GM23338 (cell line): ENCODE measurements around the gene DAP3. TPM values are rescaled to one million over a fixed set of nuclear protein-coding genes. Genes with fewer than 3 reads are reported as not detected.

Source experiments
- ATAC-seq: fragments of 200-7000 bp; cut with Tn5 transposase; 3 replicates; pipeline ENCODE4 v1.9.1; 2020
- DNase-seq: peaks from one replicate; pipeline ENCODE4 v3.0.0-alpha.2; 2015; ENCODE audit warnings: low spot score
- H2AFZ ChIP-seq: fragments of 200-600 bp; sonication (generic); 2 replicates; pipeline ENCODE4 v1.8.0; 2016; ENCODE audit warnings: antibody characterized with exemption, mild to moderate bottlenecking, moderate library complexity
- H3F3A ChIP-seq: fragments of 200-600 bp; sonication (generic); replicated peaks from 2 replicates; pipeline ENCODE4 v1.8.0; 2017; ENCODE audit warnings: antibody characterized with exemption, mixed run types, low read depth
- H3K27ac ChIP-seq: fragments of 200-600 bp; sonication (generic); 2 replicates; pipeline ENCODE4 v1.6.1; 2016; ENCODE audit warnings: low read depth
- H3K27me3 ChIP-seq: fragments of 200-600 bp; sonication (generic); 2 replicates; pipeline ENCODE4 v1.8.0; 2016; ENCODE audit warnings: mild to moderate bottlenecking, mixed run types, moderate library complexity; ENCODE audit not compliant: insufficient read depth
- H3K36me3 ChIP-seq: fragments of 200-600 bp; sonication (generic); 2 replicates; pipeline ENCODE4 v1.8.0; 2016; ENCODE audit warnings: mild to moderate bottlenecking; ENCODE audit not compliant: insufficient read depth
- H3K4me1 ChIP-seq: fragments of 200-600 bp; sonication (generic); 2 replicates; pipeline ENCODE4 v1.8.0; 2016; ENCODE audit warnings: mild to moderate bottlenecking, moderate library complexity; ENCODE audit not compliant: insufficient read depth
- H3K4me2 ChIP-seq: fragments of 200-600 bp; sonication (generic); 2 replicates; pipeline ENCODE4 v1.7.1; 2017; ENCODE audit warnings: mixed run types
- H3K4me3 ChIP-seq: fragments of 200-600 bp; sonication (generic); 2 replicates; pipeline ENCODE4 v1.6.1; 2016; ENCODE audit warnings: mixed run types
- H3K79me2 ChIP-seq: fragments of 200-600 bp; sonication (generic); replicated peaks from 2 replicates; pipeline ENCODE4 v1.8.0; 2017; ENCODE audit warnings: mild to moderate bottlenecking; ENCODE audit not compliant: insufficient read depth
- H3K9me2 ChIP-seq: fragments of 200-600 bp; sonication (generic); 2 replicates; pipeline ENCODE4 v1.8.0; 2017; ENCODE audit not compliant: insufficient read depth
- H4K20me1 ChIP-seq: fragments of 200-600 bp; sonication (generic); replicated peaks from 2 replicates; pipeline ENCODE4 v1.8.0; 2017; ENCODE audit warnings: mild to moderate bottlenecking; ENCODE audit not compliant: insufficient read depth
- H3K27ac Mint-ChIP-seq: 2 replicates; pipeline ENCODE4 v1.8.0; 2020; ENCODE audit warnings: inconsistent platforms, mild to moderate bottlenecking, moderate library complexity, mixed read lengths
- H3K27me3 Mint-ChIP-seq: 3 replicates; pipeline ENCODE4 v1.8.0; 2022; ENCODE audit warnings: low read depth, mild to moderate bottlenecking, moderate library complexity, mixed read lengths, inconsistent platforms; ENCODE audit not compliant: insufficient read depth, poor library complexity
- H3K36me3 Mint-ChIP-seq: 3 replicates; pipeline ENCODE4 v1.8.0; 2021; ENCODE audit warnings: low read depth, mild to moderate bottlenecking, inconsistent platforms, moderate library complexity, mixed read lengths
- H3K4me1 Mint-ChIP-seq: 3 replicates; pipeline ENCODE4 v1.8.0; 2020; ENCODE audit warnings: mild to moderate bottlenecking, inconsistent platforms, mixed read lengths
- H3K4me3 Mint-ChIP-seq: 3 replicates; pipeline ENCODE4 v1.8.0; 2021; ENCODE audit warnings: moderate library complexity, mild to moderate bottlenecking, inconsistent platforms, mixed read lengths
- H3K9me3 Mint-ChIP-seq: 3 replicates; pipeline ENCODE4 v1.8.0; 2020; ENCODE audit warnings: moderate library complexity, mild to moderate bottlenecking, inconsistent platforms, mixed read lengths
- CREB1 ChIP-seq: fragments of 250-450 bp; sonication (Bioruptor Pico); IDR thresholded peaks from 2 replicates; pipeline ENCODE4 v1.5.0; 2020; ENCODE audit warnings: low read depth, mild to moderate bottlenecking, moderate library complexity
- CTCF ChIP-seq, 2 experiments: fragments of 200-600 bp in 1 of 2; sonication (generic) in 1 of 2; conservative IDR thresholded peaks; 2 replicates each; pipeline versions ENCODE4 v1.5.1 to v1.6.1; 2016 to 2017; ENCODE audit warnings: antibody characterized with exemption in 2 of 2, low read depth in 2 of 2, mild to moderate bottlenecking in 2 of 2, moderate library complexity in 1 of 2
- ETS1 ChIP-seq: IDR thresholded peaks from 2 replicates; pipeline ENCODE4 v1.6.1; 2016; ENCODE audit warnings: antibody characterized with exemption
- EZH2 ChIP-seq: fragments of 200-600 bp; sonication (generic); IDR thresholded peaks from one replicate; pipeline ENCODE4 v1.8.0; 2017; ENCODE audit warnings: antibody characterized with exemption, mild to moderate bottlenecking, low read depth; ENCODE audit not compliant: unreplicated experiment
- JUNB ChIP-seq: IDR thresholded peaks from one replicate; pipeline ENCODE4 v1.6.1; 2016; ENCODE audit warnings: antibody characterized with exemption; ENCODE audit not compliant: unreplicated experiment
- NANOG ChIP-seq: IDR thresholded peaks from 2 replicates; pipeline ENCODE4 v1.6.1; 2016; ENCODE audit warnings: antibody characterized with exemption, borderline replicate concordance
- POLR2AphosphoS5 ChIP-seq: IDR thresholded peaks from 2 replicates; pipeline ENCODE4 v1.6.1; 2016; ENCODE audit warnings: antibody characterized with exemption, low read depth
- REST ChIP-seq: IDR thresholded peaks from one replicate; pipeline ENCODE4 v1.6.1; 2018; ENCODE audit warnings: antibody characterized with exemption; ENCODE audit not compliant: unreplicated experiment
- STAT1 ChIP-seq: IDR thresholded peaks from one replicate; pipeline ENCODE4 v1.6.1; 2016; ENCODE audit warnings: antibody characterized with exemption; ENCODE audit not compliant: unreplicated experiment
- ZNF114 ChIP-seq: fragments of 250-450 bp; sonication (Bioruptor Pico); IDR thresholded peaks from 2 replicates; pipeline ENCODE4 v1.5.0; 2020; ENCODE audit warnings: mild to moderate bottlenecking, moderate library complexity
- ZNF331 ChIP-seq: fragments of 250-450 bp; sonication (Bioruptor Pico); IDR thresholded peaks from 2 replicates; pipeline ENCODE4 v1.5.0; 2020; ENCODE audit warnings: low read depth, mild to moderate bottlenecking, moderate library complexity
- polyA plus RNA-seq: library from polyadenylated mRNA; unstranded; fragments of >200 nt; fragmentation: Nextera tagmentation; extraction: Ambion mirVana; gene quantifications from 2 replicates; pipeline ENCODE4 v1.2.1, GENCODE V29; 2016
- total RNA-seq: library from RNA; depleted of rRNA; stranded (reverse); fragments of >200 nt; shearing (Covaris generic); gene quantifications from 2 replicates; pipeline ENCODE4 v1.2.3, GENCODE V29; 2014

Gene DAP3
- total and polyA plus RNA-seq, 2 experiments from 2014 or later: 89.8 to 90.1 TPM

GRCh38 chr1:155740995-155741394 is 52.1 kb downstream of the DAP3 start:
- Histone ChIP-seq H3K4me3 (no peak overlapping the region), H4K20me1 (no peaks in the 10 kb centered on the region), H3K4me1 (no peaks in the 10 kb centered on the region; the same call in 1 of the 2 replicates), H3K27me3 (no peaks in the 10 kb centered on the region), H3K36me3 (peaks cover 15% of the 10 kb centered on the region), H2AFZ (no peak overlapping the region), H3K79me2 (no peaks in the 10 kb centered on the region), H3F3A (0 out of 2 replicates have a peak, but pooled peaks cover 6% of the 10 kb centered on the region), H3K4me2 (no peak overlapping the region), H3K27ac (no peak overlapping the region), H3K9me2 (no peaks in the 10 kb centered on the region)
- Mint-ChIP-seq H3K4me3 (no peak overlapping the region), H3K36me3 (peaks cover 32% of the 10 kb centered on the region), H3K27me3 (peaks cover 7% of the 10 kb centered on the region), H3K9me3 (peaks cover 2% of the 10 kb centered on the region; the same call in 1 of the 3 replicates), H3K27ac (no peak overlapping the region), H3K4me1 (peaks cover 3% of the 10 kb centered on the region; the same call in 1 of the 3 replicates)
- ATAC-seq: no peak
- TF ChIP-seq REST: no peak
- no peak for DNase-seq

GRCh38 chr1:155741908-155742307 is 53.0 kb downstream of the DAP3 start:
- Histone ChIP-seq H3K79me2 (no peaks in the 10 kb centered on the region), H4K20me1 (no peaks in the 10 kb centered on the region), H3F3A (0 out of 2 replicates have a peak, but pooled peaks cover 3% of the 10 kb centered on the region), H3K4me1 (no peaks in the 10 kb centered on the region; the same call in 1 of the 2 replicates), H3K9me2 (no peaks in the 10 kb centered on the region), H3K27ac (no peak overlapping the region), H3K27me3 (no peaks in the 10 kb centered on the region), H3K4me3 (no peak overlapping the region), H3K4me2 (no peak overlapping the region), H2AFZ (no peak overlapping the region), H3K36me3 (peaks cover 9% of the 10 kb centered on the region)
- Mint-ChIP-seq H3K4me1 (peaks cover 3% of the 10 kb centered on the region; the same call in 1 of the 3 replicates), H3K36me3 (peaks cover 23% of the 10 kb centered on the region), H3K4me3 (no peak overlapping the region), H3K9me3 (peaks cover 2% of the 10 kb centered on the region; the same call in 1 of the 3 replicates), H3K27me3 (peaks cover 7% of the 10 kb centered on the region), H3K27ac (no peak overlapping the region)
- no peak for ATAC-seq
- TF ChIP-seq REST (no peak), ZNF114 (CRISPR knock-in tag) (no peak), ZNF331 (no peak), STAT1 (no peak), EZH2 (no peak), POLR2AphosphoS5 (no peak), CREB1 (CRISPR knock-in tag) (no peak), ETS1 (no peak), JUNB (no peak), NANOG (no peak), CTCF (conservative IDR thresholded peaks at IDR 0.05; ENCODE audit: low read depth in 2 of 2) (no peak)
- no peak for DNase-seq
